WTC11 (cell line): ENCODE measurements around the gene CYP3A4.

Experiments
- ATF1 ChIP-seq: sonication (generic); formaldehyde crosslinking; IDR thresholded peaks from 2 replicates; pipeline ENCODE4 v1.8.1; 2023; ENCODE audit warnings: mild to moderate bottlenecking, moderate library complexity, missing genetic modification reagents
- CREB1 ChIP-seq: sonication (generic); formaldehyde crosslinking; IDR thresholded peaks from 2 replicates; pipeline ENCODE4 v1.8.0; 2023; ENCODE audit warnings: mild to moderate bottlenecking, missing genetic modification reagents
- ELF4 ChIP-seq: sonication (generic); formaldehyde crosslinking; IDR thresholded peaks from 2 replicates; pipeline ENCODE4 v1.8.1; 2022; ENCODE audit warnings: low read depth, mild to moderate bottlenecking, moderate library complexity, missing genetic modification reagents
- ESRRA ChIP-seq: sonication (generic); formaldehyde crosslinking; IDR thresholded peaks from 2 replicates; pipeline ENCODE4 v1.8.1; 2022; ENCODE audit warnings: mild to moderate bottlenecking, missing genetic modification reagents, borderline replicate concordance
- FOXJ3 ChIP-seq: sonication (generic); formaldehyde crosslinking; IDR thresholded peaks from 2 replicates; pipeline ENCODE4 v1.9.0; 2021; ENCODE audit warnings: missing genetic modification reagents, mild to moderate bottlenecking, borderline replicate concordance
- PRRX2 ChIP-seq: fragments of 250-450 bp; sonication (Bioruptor Pico); IDR thresholded peaks from 2 replicates; pipeline ENCODE4 v1.8.0; 2021; ENCODE audit warnings: mild to moderate bottlenecking
- SP1 ChIP-seq: sonication (generic); formaldehyde crosslinking; conservative IDR thresholded peaks from 2 replicates; pipeline ENCODE4 v1.8.1; 2022; ENCODE audit warnings: missing genetic modification reagents
- TCF7 ChIP-seq: sonication (generic); formaldehyde crosslinking; IDR thresholded peaks from 2 replicates; pipeline ENCODE4 v1.8.0; 2022; ENCODE audit warnings: mild to moderate bottlenecking, low read depth, missing genetic modification reagents, moderate library complexity
- TF ChIP-seq, protein P1 (sequence below): sonication (generic); formaldehyde crosslinking; IDR thresholded peaks from 2 replicates; pipeline ENCODE4 v1.8.1; 2023; ENCODE audit warnings: mild to moderate bottlenecking, missing genetic modification reagents
- TF ChIP-seq, protein P2 (sequence below): fragments of 200-600 bp; IDR thresholded peaks from 2 replicates; pipeline ENCODE4 v1.8.0; 2022; ENCODE audit warnings: antibody characterized with exemption
- TF ChIP-seq, protein P3 (sequence below): sonication (generic); formaldehyde crosslinking; IDR thresholded peaks from 2 replicates; pipeline ENCODE4 v1.8.1; 2023; ENCODE audit warnings: mild to moderate bottlenecking, missing genetic modification reagents, moderate library complexity
- TF ChIP-seq, protein P4 (sequence below): sonication (generic); formaldehyde crosslinking; IDR thresholded peaks from 2 replicates; pipeline ENCODE4 v1.8.1; 2022; ENCODE audit warnings: mild to moderate bottlenecking, moderate library complexity, missing genetic modification reagents

DNA sequence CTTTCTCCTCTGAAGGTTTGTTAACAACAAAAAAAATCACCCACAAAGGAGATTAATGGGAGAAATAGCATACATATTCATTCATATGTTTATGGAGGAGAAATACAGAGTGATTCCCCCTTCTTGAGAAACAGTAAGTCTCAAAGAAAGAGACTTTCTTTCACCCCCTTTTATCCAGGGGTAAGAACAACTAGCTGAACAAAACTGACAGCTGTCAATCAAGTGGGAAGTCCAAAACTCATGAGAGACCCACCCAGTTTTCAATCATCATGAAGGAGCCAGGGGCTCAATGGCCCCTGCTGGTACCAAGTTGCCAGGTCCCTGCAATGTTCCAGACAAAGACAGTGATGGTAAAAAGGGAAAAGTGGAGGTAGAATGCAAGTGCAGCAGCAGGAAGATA is 41.9 kb upstream of the CYP3A4 start:
- TF ChIP-seq, protein P1, sequence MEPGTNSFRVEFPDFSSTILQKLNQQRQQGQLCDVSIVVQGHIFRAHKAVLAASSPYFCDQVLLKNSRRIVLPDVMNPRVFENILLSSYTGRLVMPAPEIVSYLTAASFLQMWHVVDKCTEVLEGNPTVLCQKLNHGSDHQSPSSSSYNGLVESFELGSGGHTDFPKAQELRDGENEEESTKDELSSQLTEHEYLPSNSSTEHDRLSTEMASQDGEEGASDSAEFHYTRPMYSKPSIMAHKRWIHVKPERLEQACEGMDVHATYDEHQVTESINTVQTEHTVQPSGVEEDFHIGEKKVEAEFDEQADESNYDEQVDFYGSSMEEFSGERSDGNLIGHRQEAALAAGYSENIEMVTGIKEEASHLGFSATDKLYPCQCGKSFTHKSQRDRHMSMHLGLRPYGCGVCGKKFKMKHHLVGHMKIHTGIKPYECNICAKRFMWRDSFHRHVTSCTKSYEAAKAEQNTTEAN (CRISPR knock-in tag): no peak
- TF ChIP-seq, protein P2, sequence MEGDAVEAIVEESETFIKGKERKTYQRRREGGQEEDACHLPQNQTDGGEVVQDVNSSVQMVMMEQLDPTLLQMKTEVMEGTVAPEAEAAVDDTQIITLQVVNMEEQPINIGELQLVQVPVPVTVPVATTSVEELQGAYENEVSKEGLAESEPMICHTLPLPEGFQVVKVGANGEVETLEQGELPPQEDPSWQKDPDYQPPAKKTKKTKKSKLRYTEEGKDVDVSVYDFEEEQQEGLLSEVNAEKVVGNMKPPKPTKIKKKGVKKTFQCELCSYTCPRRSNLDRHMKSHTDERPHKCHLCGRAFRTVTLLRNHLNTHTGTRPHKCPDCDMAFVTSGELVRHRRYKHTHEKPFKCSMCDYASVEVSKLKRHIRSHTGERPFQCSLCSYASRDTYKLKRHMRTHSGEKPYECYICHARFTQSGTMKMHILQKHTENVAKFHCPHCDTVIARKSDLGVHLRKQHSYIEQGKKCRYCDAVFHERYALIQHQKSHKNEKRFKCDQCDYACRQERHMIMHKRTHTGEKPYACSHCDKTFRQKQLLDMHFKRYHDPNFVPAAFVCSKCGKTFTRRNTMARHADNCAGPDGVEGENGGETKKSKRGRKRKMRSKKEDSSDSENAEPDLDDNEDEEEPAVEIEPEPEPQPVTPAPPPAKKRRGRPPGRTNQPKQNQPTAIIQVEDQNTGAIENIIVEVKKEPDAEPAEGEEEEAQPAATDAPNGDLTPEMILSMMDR: no peak
- TF ChIP-seq, protein P3, sequence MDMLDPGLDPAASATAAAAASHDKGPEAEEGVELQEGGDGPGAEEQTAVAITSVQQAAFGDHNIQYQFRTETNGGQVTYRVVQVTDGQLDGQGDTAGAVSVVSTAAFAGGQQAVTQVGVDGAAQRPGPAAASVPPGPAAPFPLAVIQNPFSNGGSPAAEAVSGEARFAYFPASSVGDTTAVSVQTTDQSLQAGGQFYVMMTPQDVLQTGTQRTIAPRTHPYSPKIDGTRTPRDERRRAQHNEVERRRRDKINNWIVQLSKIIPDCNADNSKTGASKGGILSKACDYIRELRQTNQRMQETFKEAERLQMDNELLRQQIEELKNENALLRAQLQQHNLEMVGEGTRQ (CRISPR knock-in tag): no peak
- TF ChIP-seq SP1 (no peak), ESRRA (CRISPR knock-in tag) (no peak), TCF7 (CRISPR knock-in tag) (no peak), CREB1 (CRISPR knock-in tag) (no peak), PRRX2 (CRISPR knock-in tag) (no peak), ELF4 (no peak), FOXJ3 (CRISPR knock-in tag) (no peak), ATF1 (CRISPR knock-in tag) (no peak)
- TF ChIP-seq, protein P4, sequence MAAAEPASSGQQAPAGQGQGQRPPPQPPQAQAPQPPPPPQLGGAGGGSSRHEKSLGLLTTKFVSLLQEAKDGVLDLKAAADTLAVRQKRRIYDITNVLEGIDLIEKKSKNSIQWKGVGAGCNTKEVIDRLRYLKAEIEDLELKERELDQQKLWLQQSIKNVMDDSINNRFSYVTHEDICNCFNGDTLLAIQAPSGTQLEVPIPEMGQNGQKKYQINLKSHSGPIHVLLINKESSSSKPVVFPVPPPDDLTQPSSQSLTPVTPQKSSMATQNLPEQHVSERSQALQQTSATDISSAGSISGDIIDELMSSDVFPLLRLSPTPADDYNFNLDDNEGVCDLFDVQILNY (CRISPR knock-in tag): no peak
